Caco-2 (cell line): ENCODE measurements around the gene KIF13A. TPM values are rescaled to one million over a fixed set of nuclear protein-coding genes. Genes with fewer than 3 reads are reported as not detected.

ENCODE experiments used
- BruUV-seq: library from RNA; stranded (reverse); fragments of 400-500 nt; replicated peaks from 2 replicates; lab custom pipeline; 2021; lab: Mats Ljungman, UMichigan
- CTCF ChIA-PET: fragments of 300-600 bp; sonication (Branson Sonifier 250); formaldehyde crosslinking; loops from one replicate; lab custom pipeline; 2022; ENCODE audit warnings: antibody characterized with exemption; lab: Charles Lee
- POLR2A ChIA-PET: fragments of 300-600 bp; sonication (Branson Sonifier 250); formaldehyde crosslinking; loops from one replicate; lab custom pipeline; 2022; ENCODE audit warnings: antibody characterized with exemption; lab: Charles Lee
- DNase-seq, 2 experiments: peaks; one replicate each; pipeline versions ENCODE4 v3.0.0 to v3.0.0-alpha.2; 2020 to 2022
- H3K27me3 ChIP-seq: replicated peaks from 2 replicates; pipeline ENCODE4 v1.6.0; 2011; ENCODE audit warnings: low read length; ENCODE audit not compliant: control insufficient read depth, insufficient read depth
- H3K36me3 ChIP-seq: 2 replicates; pipeline ENCODE4 v1.5.1; 2011; ENCODE audit warnings: low read length; ENCODE audit not compliant: control insufficient read depth, insufficient read depth
- H3K4me1 ChIP-seq: fragments of 250-450 bp; sonication (Bioruptor Pico); 2 replicates; pipeline ENCODE4 v1.5.1; 2020; ENCODE audit warnings: mild to moderate bottlenecking
- H3K4me3 ChIP-seq: 2 replicates; pipeline ENCODE4 v1.5.1; 2011; ENCODE audit warnings: low read depth, mild to moderate bottlenecking, control low read depth, low read length
- H3K9me3 ChIP-seq: fragments of 250-450 bp; sonication (Bioruptor Pico); 2 replicates; pipeline ENCODE4 v1.5.1; 2020; ENCODE audit warnings: mild to moderate bottlenecking, moderate library complexity
- H3K27ac Mint-ChIP-seq: one replicate; pipeline ENCODE4 v1.8.0; 2022; ENCODE audit warnings: mixed read lengths; ENCODE audit not compliant: unreplicated experiment
- H3K27me3 Mint-ChIP-seq: one replicate; pipeline ENCODE4 v1.8.0; 2022; ENCODE audit warnings: mixed read lengths; ENCODE audit not compliant: insufficient read depth, unreplicated experiment
- H3K36me3 Mint-ChIP-seq: one replicate; pipeline ENCODE4 v1.8.0; 2022; ENCODE audit warnings: mild to moderate bottlenecking, mixed read lengths; ENCODE audit not compliant: insufficient read depth, unreplicated experiment
- H3K4me1 Mint-ChIP-seq: one replicate; pipeline ENCODE4 v1.8.0; 2022; ENCODE audit warnings: low read depth, mixed read lengths; ENCODE audit not compliant: unreplicated experiment
- H3K4me3 Mint-ChIP-seq: one replicate; pipeline ENCODE4 v1.8.0; 2022; ENCODE audit warnings: mild to moderate bottlenecking, moderate library complexity, mixed read lengths; ENCODE audit not compliant: unreplicated experiment
- H3K9me3 Mint-ChIP-seq: one replicate; pipeline ENCODE4 v1.8.0; 2022; ENCODE audit warnings: mixed read lengths; ENCODE audit not compliant: unreplicated experiment
- intact Hi-C: fragments of 100-400 bp; cut with micrococcal nuclease; formaldehyde crosslinking; loops from one replicate; pipeline ENCODE4 v1.10.0; 2022; ENCODE audit not compliant: unreplicated experiment
- total RNA-seq: library from RNA; stranded (reverse); gene quantifications from 2 replicates; pipeline ENCODE4 v1.2.3, GENCODE V29; 2022
- TF ChIP-seq, protein P1 (sequence below), 2 experiments: fragments of 200-600 bp in 1 of 2; IDR thresholded peaks; 1 replicate in 1 of 2; 2 replicates in 1 of 2; pipeline versions ENCODE4 v1.5.1 to v1.8.0; 2011 to 2022; ENCODE audit warnings: antibody characterized with exemption in 1 of 2, control low read depth in 1 of 2, inconsistent platforms in 1 of 2, low read depth in 1 of 2, low read length in 1 of 2, mild to moderate bottlenecking in 1 of 2, moderate library complexity in 1 of 2; ENCODE audit not compliant: insufficient read depth in 1 of 2, severe bottlenecking in 1 of 2, unreplicated experiment in 1 of 2

Gene KIF13A
- total RNA-seq, 1 experiment from 2014 or later: 13.8 TPM

GRCh38 chr6:17839513-17840223, 147.8 kb downstream of the KIF13A start:
- POLR2A ChIA-PET: no interaction called here
- TF ChIP-seq, protein P1, sequence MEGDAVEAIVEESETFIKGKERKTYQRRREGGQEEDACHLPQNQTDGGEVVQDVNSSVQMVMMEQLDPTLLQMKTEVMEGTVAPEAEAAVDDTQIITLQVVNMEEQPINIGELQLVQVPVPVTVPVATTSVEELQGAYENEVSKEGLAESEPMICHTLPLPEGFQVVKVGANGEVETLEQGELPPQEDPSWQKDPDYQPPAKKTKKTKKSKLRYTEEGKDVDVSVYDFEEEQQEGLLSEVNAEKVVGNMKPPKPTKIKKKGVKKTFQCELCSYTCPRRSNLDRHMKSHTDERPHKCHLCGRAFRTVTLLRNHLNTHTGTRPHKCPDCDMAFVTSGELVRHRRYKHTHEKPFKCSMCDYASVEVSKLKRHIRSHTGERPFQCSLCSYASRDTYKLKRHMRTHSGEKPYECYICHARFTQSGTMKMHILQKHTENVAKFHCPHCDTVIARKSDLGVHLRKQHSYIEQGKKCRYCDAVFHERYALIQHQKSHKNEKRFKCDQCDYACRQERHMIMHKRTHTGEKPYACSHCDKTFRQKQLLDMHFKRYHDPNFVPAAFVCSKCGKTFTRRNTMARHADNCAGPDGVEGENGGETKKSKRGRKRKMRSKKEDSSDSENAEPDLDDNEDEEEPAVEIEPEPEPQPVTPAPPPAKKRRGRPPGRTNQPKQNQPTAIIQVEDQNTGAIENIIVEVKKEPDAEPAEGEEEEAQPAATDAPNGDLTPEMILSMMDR (IDR thresholded peaks at IDR 0.05; ENCODE audit: insufficient read depth in 1 of 2, low read depth in 1 of 2, low read length in 1 of 2, severe bottlenecking in 1 of 2, unreplicated experiment in 1 of 2): no peak
- H3K4me3 Mint-ChIP-seq: no peak overlapping the region
- Histone ChIP-seq H3K36me3 (no peaks in the 10 kb centered on the region), H3K4me1 (no peaks in the 10 kb centered on the region), H3K9me3 (no peaks in the 10 kb centered on the region), H3K27me3 (no peaks in the 10 kb centered on the region), H3K4me3 (no peak overlapping the region)
- no peak for DNase-seq
- no peaks in the 10 kb centered on the region for H3K36me3 Mint-ChIP-seq
- intact Hi-C loops: no loop called here
- CTCF ChIA-PET: no interaction called here
- H3K9me3 Mint-ChIP-seq: no peaks in the 10 kb centered on the region
- no peaks in the 10 kb centered on the region for H3K4me1 Mint-ChIP-seq
- H3K27ac Mint-ChIP-seq: no peak overlapping the region
- BruUV-seq: no TSS peak
- no peaks in the 10 kb centered on the region for H3K27me3 Mint-ChIP-seq

GRCh38 chr6:17836293-17836692, 151.1 kb downstream of the KIF13A start:
- Mint-ChIP-seq H3K9me3 (no peaks in the 10 kb centered on the region), H3K27ac (no peak overlapping the region), H3K4me1 (no peaks in the 10 kb centered on the region), H3K36me3 (no peaks in the 10 kb centered on the region), H3K4me3 (no peak overlapping the region), H3K27me3 (no peaks in the 10 kb centered on the region)
- no peaks in the 10 kb centered on the region for H3K27me3 ChIP-seq
- ChIA-PET POLR2A (no interaction called here), CTCF (no interaction called here)
- DNase-seq: no peak
- BruUV-seq: no TSS peak
- no peaks in the 10 kb centered on the region for H3K4me1 ChIP-seq
- no peaks in the 10 kb centered on the region for H3K36me3 ChIP-seq
- TF ChIP-seq, protein P1 (IDR thresholded peaks at IDR 0.05; ENCODE audit: insufficient read depth in 1 of 2, low read depth in 1 of 2, low read length in 1 of 2, severe bottlenecking in 1 of 2, unreplicated experiment in 1 of 2): no peak
- intact Hi-C loops: no loop called here
- H3K9me3 ChIP-seq: no peaks in the 10 kb centered on the region
- H3K4me3 ChIP-seq: no peak overlapping the region

DNA sequence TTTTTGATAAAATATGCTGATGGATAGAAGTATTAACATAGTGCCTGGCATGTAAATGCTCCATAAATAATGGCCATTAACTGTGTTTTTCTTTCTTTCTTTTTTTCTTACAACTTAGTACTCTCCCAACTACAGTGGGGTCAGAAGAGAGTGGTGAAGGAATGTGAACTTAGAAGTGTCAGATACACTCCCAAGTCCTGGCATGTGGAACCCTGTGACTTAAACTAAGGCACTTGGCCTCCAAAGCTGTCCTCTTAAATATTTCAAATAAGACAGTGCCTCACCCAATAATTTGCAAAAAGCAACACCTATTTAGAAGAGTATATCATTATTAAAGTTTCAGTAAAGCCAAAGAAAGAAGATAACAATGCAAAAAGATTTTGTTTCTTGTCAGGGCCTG, 151.7 kb downstream of the KIF13A start:
- no peak overlapping the region for H3K4me3 Mint-ChIP-seq
- CTCF ChIA-PET: no interaction called here
- TF ChIP-seq, protein P1 (IDR thresholded peaks at IDR 0.05; ENCODE audit: insufficient read depth in 1 of 2, low read depth in 1 of 2, low read length in 1 of 2, severe bottlenecking in 1 of 2, unreplicated experiment in 1 of 2): no peak
- H3K36me3 ChIP-seq: no peaks in the 10 kb centered on the region
- no peaks in the 10 kb centered on the region for H3K4me1 Mint-ChIP-seq
- H3K9me3 Mint-ChIP-seq: no peaks in the 10 kb centered on the region
- no peaks in the 10 kb centered on the region for H3K27me3 ChIP-seq
- no peaks in the 10 kb centered on the region for H3K36me3 Mint-ChIP-seq
- DNase-seq: no peak
- no peak overlapping the region for H3K27ac Mint-ChIP-seq
- intact Hi-C loops: no loop called here
- H3K4me3 ChIP-seq: no peak overlapping the region
- H3K27me3 Mint-ChIP-seq: no peaks in the 10 kb centered on the region
- H3K4me1 ChIP-seq: no peaks in the 10 kb centered on the region
- POLR2A ChIA-PET: no interaction called here
- no TSS peak for BruUV-seq
- H3K9me3 ChIP-seq: no peaks in the 10 kb centered on the region
